NCI-H2196 (cell line): ENCODE data around the gene ANO10.
"Not testable (repeated sequence)": the region's sequence is repeated elsewhere in the genome, so short reads cannot be mapped to it uniquely, and the experiment has no call there.

Experiments
- DNase-seq: peaks from one replicate; lab custom pipeline; 2025; ENCODE audit not compliant: unreplicated experiment; lab: John Stamatoyannopoulos, UW

Gene ANO10

DNA sequence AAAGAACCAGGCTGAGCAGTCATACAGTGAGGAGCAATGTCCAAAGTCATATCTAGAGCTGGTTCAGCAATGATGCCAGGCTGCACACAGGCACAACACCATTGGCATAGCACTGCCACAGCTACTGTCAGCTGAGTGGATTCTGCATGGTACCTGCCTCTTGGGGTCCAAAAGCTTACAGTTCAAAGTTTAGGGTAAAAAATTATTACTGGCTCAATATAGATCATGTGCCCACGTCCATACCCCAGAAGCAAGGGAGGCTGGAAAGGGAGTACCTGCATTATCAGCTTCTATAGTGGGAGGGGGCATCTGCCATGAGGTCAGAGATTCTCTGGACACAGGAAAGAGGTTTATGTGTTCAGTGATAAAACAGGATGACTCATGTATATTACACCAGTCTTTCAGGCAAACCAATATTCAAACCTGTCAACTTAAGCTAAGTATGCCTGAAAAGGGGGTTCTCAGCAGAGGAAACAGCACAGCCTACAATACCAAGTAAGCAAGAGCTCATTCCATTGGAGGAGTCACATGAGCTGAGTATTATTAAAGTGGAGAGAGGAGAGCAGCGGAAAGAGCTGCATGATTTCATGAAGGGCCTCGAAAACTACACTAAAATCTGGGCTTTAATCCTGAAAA lies 99.0 kb downstream of the ANO10 start:
- no peak for DNase-seq

DNA sequence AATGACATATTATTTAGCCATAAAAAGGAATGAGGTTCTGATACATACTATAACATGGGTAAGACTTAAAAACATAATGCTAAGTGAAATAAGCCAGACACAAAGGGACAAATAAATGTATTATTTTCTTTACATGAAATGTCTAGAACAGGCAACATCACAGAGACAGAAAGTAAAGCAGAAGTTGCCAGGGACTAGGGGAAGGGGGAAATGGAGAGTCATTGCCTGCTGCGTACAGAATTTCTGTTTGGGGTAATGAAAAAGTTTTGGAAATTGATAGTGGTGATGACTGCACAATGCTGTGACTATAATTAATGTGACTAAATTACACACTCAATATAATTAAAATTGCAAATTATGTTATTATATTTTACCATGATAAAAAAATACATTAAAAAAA lies 99.9 kb downstream of the ANO10 start:
- DNase-seq, result no peak

DNA sequence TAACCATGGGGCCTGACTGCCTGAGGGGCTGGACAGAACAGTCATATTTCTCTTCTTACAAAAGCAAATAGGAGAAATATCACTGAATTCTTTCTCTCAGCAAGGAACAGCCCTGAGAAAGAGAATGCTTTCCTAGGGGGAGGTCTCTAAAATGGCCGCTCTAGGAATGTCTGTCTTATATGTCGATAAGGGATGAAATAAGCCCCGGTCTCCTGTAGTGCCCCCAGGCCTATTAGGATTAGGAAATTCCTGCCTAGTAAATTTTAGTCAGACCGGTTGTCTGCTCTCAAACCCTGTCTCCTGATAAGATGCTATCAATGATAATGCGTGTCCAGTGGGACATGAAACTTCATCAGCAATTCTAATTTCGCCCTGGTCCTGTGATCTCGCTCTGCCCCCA lies 103.3 kb downstream of the ANO10 start:
- DNase-seq, result not testable (repeated sequence)

DNA sequence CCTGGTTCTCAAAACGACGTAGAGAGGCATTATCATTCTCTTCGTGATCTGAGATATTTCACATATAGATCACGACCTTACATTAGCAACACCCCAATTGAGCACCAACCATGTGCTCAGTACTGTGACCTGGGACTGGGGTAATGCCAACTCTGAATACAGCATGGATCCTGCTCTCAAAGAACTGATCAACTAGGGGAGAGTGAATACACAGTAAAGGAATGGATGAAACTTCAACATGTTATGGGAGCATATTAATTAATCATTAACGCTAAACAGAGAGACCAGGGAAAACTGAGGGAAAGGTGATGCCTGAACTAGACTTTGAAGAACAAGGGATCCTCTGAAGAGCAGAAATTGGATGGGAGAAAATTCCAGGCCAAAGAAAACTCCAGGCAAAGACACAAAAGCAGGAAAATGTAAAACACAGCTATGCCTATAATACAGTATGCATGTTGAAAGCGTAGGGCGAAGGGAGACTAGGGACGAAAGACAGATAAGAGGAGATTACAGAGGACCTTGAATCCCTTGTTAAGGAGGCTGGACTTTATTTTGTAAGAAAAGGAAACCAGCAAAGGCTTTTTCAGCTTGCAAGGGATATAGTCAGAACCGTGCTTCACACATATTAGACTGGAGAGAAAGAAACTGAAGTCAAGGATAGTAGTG lies 105.7 kb downstream of the ANO10 start:
- DNase-seq, result no peak

DNA sequence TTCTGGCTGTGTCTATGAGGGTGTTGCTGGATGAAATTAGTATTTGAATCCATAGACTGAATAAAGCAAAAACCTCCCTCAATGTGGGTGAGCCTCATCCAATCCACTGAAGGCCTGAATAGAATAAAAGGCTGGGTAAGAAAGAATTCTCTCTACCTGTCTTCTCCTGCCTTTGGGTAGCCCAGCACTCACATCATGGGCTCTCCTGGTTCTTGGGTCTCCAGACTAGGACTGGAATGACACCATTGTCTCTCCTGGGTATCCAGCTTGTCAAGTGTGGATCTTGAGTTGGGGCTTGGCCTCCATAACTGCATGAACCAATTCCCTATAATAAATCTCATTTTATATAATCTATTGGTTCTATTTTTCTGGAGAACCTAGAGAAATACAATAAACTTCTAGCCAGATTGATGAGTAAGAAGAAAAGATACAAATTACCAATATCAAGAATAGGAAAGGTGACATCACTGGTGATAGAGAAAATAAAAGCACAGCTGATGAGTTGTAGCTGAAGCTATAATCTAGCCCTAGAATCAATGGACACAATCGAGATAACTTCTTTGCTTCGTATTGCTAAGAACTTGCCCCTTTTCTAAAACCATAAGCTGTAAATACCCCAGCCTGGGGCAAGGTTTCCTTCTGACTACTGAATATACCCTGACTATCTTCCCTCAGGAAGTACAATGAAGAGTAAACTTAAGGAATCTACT lies 106.4 kb downstream of the ANO10 start:
- no peak for DNase-seq

DNA sequence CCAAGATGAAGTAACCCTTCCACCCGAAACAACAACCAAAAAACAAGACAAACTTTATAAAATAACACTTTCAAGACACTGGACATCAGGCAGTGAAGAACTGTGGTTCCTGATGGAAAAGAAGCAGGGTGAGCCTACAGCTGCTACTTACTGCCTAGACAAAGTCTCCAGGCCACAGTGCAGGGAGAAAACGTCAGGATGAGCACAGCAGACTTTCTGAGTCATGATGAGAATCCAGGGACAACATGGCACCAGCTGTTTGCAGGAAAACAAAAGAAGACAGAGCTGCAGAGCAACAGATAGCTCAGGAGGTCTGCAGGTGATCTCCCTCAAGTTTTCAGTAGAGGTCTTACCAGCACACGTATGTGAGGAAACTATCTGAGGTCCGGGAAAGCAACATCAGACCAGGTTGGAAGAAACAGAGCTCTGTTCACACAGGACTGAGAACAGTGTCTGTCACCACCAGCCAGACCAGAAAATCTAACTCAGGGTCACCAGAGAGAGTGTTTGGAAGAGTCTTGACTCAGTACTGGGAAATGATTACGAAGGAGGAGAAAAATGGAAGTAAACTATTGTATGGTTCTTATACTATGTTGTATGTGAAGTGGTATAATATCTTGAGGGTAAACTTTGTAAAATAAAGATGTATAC lies 108.9 kb downstream of the ANO10 start:
- DNase-seq, result no peak

DNA sequence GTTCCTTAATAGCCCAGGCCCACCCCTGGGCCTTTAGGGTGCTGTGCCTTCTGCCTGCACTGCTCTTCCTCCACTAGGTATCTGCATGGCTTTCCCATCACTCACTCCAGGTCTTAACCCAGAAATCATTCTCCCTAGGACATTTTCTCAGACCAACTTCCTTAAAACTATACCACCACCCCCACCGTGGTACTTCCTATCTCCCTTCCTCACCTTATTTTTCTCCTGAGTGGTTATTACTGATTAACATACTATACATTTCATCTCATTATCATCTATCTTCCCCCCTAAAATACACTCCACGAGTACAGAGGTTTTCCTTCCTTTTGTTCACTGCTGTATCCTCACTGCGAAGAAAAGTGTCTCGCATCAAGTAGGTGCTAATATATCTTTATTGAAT lies 115.2 kb downstream of the ANO10 start:
- no peak for DNase-seq

DNA sequence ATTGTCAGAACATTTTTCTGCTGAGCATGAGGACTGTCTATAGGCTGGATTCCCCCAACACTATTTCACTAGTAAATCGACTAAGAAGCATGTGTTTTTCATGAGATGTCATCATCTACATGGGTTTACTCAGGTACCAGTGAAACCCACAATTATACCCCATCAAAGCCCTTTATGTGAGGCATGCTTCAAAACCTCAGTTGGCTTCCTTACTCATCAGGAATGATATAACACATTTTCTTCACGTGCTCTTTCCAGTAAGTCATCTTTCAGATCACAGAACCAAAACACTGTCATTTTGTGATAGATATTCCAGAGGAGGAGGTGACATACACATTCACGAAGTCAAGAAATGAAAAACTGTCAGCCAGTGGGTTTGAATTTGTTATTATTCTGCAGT lies 116.5 kb downstream of the ANO10 start:
- DNase-seq, result no peak

DNA sequence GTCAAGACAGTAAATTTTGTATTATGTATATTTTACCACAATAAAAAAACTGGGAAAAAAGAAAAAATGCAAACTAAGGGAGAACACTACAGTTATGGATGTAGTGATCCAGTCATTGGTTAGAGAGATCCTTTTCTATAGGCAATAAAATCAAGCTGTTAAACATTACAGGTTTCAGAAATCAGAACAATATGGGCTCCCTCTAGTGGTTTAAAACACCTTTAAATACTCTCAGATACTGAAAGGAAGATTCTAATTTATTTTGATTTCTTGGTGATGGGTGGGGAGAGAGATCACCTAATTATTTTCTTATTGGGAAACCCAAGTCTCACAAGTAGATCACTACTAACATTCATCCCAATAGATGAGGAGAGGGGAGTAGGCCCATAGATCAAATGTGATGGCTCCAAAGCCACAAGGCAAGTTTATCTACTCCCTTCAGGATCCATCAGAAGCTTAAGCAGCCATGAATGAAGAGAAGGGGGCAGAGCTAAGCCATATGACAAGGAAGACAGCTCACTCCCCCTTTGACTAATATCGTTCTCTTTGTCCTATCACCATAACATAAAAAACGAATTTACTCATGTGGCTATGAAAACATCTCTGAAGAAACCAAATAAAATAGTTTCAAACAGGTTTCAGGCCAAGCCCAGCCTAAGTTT lies 118.6 kb downstream of the ANO10 start:
- peak; percentile 4 for DNase-seq

DNA sequence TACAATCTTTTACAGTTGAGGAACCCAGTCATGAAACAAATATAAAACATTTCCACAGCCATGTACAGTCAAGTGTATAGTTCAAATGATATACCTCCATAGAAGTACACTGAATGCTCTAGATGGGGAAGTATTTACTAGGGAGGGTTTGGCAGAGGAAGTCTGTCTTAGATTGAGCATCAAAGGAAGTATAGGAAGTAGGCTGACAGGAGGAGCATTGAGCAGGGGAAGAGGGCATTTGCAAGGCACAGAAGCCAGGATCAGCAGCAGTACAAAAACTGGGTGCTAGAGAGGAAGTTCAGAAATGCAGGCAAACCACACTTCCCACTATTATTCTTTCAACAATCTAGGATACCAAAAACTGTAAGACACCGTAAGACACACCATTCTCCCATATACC lies 122.6 kb downstream of the ANO10 start:
- no peak for DNase-seq

DNA sequence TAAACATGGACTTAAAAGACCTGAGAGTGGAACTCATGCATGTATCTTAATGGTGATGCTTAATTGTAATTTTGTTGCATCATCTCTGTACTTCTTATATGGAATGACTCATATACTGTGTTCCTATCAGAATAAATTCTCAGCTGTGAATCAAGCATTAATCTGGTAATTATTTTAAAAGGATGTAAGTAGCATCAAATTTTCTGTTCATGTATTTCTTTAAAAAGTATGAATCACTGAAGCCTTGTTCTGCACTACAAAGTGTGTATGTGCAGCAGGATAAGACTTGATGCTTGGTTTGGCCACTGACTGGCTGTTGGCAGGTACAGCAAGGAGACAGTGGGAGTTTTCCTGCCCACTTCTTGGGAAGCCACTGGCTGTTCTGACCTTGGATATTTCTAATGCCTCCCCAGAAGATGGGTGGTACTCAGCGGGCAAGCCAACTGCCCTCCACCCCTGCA lies 123.9 kb downstream of the ANO10 start:
- DNase-seq, result no peak

DNA sequence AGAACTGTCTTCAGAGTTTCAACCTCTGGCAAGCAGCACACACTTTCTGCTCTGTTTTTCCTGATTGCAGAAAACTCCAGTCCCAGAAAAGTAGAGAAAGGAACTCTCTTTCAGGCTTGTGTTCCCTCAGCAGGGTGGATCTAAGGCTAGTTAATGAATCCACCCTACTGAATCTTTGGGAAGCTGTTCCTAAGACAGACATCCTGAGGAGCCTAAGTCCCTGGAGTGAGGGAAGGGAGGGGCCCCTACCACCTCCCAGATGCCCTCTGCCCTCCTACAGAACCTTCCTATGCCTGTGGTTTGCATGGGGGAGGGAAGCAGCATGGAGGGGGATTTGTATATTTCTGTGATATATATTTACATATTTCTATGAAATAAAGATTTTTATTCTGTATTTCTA lies 124.4 kb downstream of the ANO10 start:
- DNase-seq, result no peak

DNA sequence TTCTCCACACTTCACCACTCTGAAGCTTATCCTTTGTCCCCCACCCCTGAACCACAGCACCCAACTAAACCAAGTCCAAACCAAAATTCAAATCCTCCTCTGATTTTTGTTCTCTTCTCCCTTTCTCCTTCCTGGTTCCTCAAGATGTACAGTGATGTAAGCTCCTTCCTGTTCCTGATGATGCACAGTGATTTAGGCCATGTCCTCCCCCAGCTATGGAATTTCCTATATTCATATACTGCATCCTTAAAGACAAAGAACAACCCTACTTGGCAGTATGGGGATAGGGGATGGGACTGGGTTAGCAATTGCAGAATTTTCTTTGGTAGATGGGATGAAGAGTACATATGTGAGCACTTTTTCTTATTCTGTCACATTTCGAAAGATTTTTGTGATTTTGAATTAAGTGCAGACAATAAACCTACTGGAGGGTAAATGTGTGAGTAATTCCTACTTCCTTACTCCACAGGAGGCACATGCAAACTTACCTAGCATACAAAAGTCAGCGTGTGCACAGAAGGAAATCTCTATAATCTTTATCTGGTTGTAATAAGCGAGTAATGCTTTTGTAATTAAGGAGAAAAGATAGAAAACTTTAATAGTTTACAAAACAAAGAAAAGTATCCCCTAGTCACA lies 125.0 kb downstream of the ANO10 start:
- DNase-seq, result no peak

DNA sequence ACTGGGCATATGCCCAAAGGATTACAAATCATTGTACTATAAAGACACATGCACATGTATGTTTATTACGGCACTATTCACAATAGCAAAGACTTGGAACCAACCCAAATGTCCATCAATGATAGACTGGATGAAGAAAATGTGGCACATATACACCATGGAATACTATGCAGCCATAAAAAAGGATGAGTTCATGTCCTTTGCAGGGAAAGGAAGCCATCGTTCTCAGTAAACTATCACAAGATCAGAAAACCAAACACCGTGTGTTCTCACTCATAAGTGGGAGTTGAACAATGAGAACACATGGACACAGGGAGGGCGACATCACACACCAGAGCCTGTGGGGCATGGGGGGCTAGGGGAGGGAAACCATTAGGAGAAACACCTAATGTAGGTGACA lies 128.9 kb downstream of the ANO10 start:
- not testable (repeated sequence) for DNase-seq

DNA sequence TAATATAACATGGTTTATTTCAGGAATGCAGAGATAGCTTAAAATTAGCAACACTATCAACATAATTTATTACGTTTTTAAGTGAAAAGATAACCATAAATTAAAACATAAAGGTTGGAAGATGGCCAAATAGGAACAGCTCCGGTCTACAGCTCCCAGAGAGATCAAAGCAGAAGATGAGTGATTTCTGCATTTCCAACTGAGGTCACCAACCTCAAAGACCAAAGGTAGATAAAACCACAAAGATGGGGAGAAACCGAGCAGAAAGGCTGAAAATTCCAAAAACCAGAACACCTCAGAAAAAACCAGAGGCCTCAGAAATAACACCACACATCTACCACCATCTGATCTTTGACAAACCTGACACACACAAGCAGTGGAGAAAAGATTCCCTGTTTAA lies 130.0 kb downstream of the ANO10 start:
- DNase-seq, result not testable (repeated sequence)

DNA sequence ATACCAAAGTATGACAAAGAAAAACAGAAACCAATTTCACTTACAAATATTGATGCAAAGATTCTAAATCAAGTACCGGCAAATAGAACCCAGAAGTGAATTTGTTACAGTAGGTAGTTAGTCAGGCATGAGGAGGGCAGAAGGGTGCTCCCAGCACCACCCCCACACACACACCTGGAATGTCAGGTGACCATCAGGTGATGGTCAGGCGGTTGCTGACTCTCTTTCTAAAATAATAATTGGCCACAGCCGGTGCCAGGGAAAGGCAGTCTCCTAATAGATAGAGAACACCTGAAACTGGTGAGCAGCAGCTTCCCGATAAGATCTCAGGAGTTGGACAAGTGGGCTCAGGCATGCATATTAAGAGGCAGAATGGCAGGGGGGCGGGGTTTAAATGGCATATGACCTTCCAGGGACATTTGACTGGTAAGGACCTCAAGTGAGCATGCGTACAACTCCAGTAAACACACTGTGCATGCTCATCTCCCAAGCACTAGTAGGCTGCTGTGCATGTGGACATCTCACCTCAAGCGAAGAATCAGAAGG lies 131.1 kb downstream of the ANO10 start:
- DNase-seq, result no peak

DNA sequence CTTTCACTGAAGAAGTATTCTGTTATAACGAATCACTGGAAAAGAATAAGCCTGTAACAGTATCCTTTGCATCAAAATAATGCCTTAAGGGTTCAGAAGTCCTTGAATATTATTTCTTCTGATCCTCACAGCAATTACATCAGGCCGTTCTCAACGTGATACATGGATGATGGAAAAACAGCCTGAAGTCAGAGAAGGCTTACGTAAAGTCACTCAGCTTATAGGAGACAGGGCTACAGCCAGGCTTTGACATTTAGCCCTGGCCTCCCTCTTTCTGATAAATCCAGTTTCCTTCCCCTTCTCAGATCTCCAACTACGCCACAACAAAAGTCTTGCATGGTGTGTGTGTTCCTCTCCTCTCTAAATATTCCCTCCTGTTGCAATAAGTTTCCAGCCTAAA lies 131.9 kb downstream of the ANO10 start:
- no peak for DNase-seq

DNA sequence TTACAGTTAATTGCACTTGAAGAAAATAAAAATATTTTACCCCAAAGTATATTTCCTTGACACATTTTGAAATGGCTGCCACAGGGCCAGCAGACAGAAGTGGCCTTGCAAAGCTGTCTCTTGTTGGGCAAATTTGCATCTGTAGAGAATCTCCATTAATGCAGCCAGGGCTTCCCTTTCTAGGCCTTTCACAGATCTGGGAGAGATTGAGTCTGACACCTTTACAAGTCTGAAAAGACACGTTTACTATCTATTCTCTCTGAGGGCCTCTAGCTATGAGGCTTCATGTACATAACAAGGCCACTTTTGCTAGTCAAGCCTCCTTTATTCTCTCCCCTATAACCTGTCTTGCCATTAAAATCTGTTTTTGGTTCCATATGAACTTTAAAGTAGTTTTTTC lies 135.9 kb downstream of the ANO10 start:
- no peak for DNase-seq

DNA sequence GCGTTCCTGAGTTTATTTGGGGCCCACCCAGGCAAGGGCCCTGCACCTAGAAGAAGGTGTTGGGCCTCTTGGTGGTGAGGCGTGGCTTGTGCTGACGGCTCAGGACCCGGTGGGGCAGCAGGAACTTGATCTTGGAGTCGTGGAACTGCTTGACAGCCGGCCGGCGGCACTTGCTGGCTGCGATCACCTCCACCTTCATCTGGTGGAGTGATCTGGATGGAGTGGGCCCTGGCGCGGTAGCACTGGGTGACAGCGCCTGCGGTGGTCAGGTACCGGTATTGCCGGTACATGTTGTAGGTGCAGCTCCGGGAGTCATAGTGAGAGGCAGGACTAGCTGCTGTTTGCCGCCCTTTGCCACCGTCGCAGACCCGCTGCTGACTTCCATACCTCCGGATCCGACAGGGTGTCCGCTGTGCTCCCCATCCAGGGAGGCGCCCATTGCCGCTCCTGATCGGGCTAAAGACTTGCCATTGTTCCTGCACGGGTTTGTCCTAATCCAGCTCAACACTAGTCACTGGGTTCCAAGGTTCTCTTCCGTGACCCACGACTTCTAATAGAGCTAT lies 136.8 kb downstream of the ANO10 start:
- DNase-seq, result no peak

DNA sequence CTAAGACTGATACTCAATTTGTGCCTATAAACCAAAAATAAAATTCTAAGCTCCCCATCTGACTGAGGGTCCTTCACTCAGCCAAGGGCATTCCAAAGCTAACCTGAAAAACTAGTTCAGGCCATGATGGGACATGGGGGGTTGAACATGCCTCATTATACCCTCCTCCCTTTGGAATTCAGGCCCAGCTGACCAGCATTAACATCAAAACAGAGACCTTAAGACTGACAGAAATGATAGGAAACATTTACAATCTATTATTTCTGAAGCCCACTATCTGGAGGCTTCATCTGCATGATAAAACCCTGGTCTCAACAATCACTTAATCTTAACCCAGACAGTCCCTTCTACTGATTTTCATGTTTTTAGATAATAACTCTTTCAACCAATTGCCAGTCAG lies 140.4 kb downstream of the ANO10 start:
- no peak for DNase-seq
